Measurements from ENCODE around the gene CLEC16A. TPM values are rescaled to one million over a fixed set of nuclear protein-coding genes. Genes with fewer than 3 reads are reported as not detected.

The CLEC16A gene
- total and polyA plus RNA-seq, 2 experiments from 2014 or later = 9.9 to 24.1 TPM

- Mint-ChIP-seq H3K4me1 (peaks cover 9% of the 10 kb centered on the region; the same call in 2 of the 3 replicates), H3K4me3 (no peak overlapping the region), H3K36me3 (ENCODE audit: low read depth) (no peaks in the 10 kb centered on the region), H3K27ac (peak overlapping the region; percentile 45; the same call in 1 of the 2 replicates), H3K9me3 (no peaks in the 10 kb centered on the region), H3K27me3 (ENCODE audit: insufficient read depth, low read depth, poor library complexity) (peaks cover 4% of the 10 kb centered on the region)
- Histone ChIP-seq H3K27me3 (ENCODE audit: insufficient read depth) (no peaks in the 10 kb centered on the region), H3K9me2 (ENCODE audit: insufficient read depth) (no peaks in the 10 kb centered on the region), H3K4me2 (no peak overlapping the region), H3K4me1 (ENCODE audit: insufficient read depth) (0 out of 2 replicates have a peak, but pooled peaks cover 3% of the 10 kb centered on the region), H3K79me2 (replicated peaks; ENCODE audit: insufficient read depth) (no peaks in the 10 kb centered on the region), H3F3A (replicated peaks; ENCODE audit: low read depth) (no peaks in the 10 kb centered on the region), H3K4me3 (no peak overlapping the region), H2AFZ (no peak overlapping the region), H3K27ac (ENCODE audit: low read depth) (no peak overlapping the region), H3K36me3 (ENCODE audit: insufficient read depth) (no peaks in the 10 kb centered on the region), H4K20me1 (replicated peaks; ENCODE audit: insufficient read depth) (no peaks in the 10 kb centered on the region)
- ATAC-seq = no peak; the same call in 2 of the 3 replicates
- TF ChIP-seq ZNF114 (CRISPR knock-in tag; IDR thresholded peaks at IDR 0.05) (no peak), ZNF331 (CRISPR knock-in tag; IDR thresholded peaks at IDR 0.05; ENCODE audit: low read depth) (no peak), REST (IDR thresholded peaks at IDR 0.05; ENCODE audit: unreplicated experiment) (no peak)
- no peak for DNase-seq (ENCODE audit: low spot score)
These were observed 187.3 kb downstream of the CLEC16A start for GRCh38 chr16:11131706-11132105.

GRCh38 chr16:11133344-11133943, 189.1 kb downstream of the CLEC16A start:
- H3K9me2 ChIP-seq (ENCODE audit: insufficient read depth) = no peaks in the 10 kb centered on the region
- H3K27me3 ChIP-seq (ENCODE audit: insufficient read depth) = no peaks in the 10 kb centered on the region
- peaks cover 4% of the 10 kb centered on the region for H3K27me3 Mint-ChIP-seq (ENCODE audit: insufficient read depth, low read depth, poor library complexity)
- H3K27ac Mint-ChIP-seq = no peak overlapping the region
- no peaks in the 10 kb centered on the region for H3F3A ChIP-seq (replicated peaks; ENCODE audit: low read depth)
- 0 out of 2 replicates have a peak, but pooled peaks cover 3% of the 10 kb centered on the region for H3K4me1 ChIP-seq (ENCODE audit: insufficient read depth)
- no peak overlapping the region for H3K4me3 ChIP-seq
- DNase-seq (ENCODE audit: low spot score) (no peak), ATAC-seq (no peak)
- H3K36me3 Mint-ChIP-seq (ENCODE audit: low read depth) = no peaks in the 10 kb centered on the region
- TF ChIP-seq ETS1 (IDR thresholded peaks at IDR 0.05) = no peak
- TF ChIP-seq POLR2AphosphoS5 (IDR thresholded peaks at IDR 0.05; ENCODE audit: low read depth) = no peak
- no peak for TF ChIP-seq NANOG (IDR thresholded peaks at IDR 0.05; ENCODE audit: borderline replicate concordance)
- no peak for TF ChIP-seq STAT1 (IDR thresholded peaks at IDR 0.05; ENCODE audit: unreplicated experiment)
- TF ChIP-seq EZH2phosphoT487 (IDR thresholded peaks at IDR 0.05; ENCODE audit: unreplicated experiment) = no peak
- TF ChIP-seq JUNB (IDR thresholded peaks at IDR 0.05; ENCODE audit: unreplicated experiment) = no peak
- no peak for TF ChIP-seq ZNF331 (CRISPR knock-in tag; IDR thresholded peaks at IDR 0.05; ENCODE audit: low read depth)
- no peak for TF ChIP-seq ZNF462 (CRISPR knock-in tag; IDR thresholded peaks at IDR 0.05)
- no peak for TF ChIP-seq ZNF114 (CRISPR knock-in tag; IDR thresholded peaks at IDR 0.05)
- H2AFZ ChIP-seq = no peak overlapping the region
- no peaks in the 10 kb centered on the region for H3K9me3 Mint-ChIP-seq
- H4K20me1 ChIP-seq (replicated peaks; ENCODE audit: insufficient read depth) = no peaks in the 10 kb centered on the region
- H3K36me3 ChIP-seq (ENCODE audit: insufficient read depth) = no peaks in the 10 kb centered on the region; the same call in 1 of the 2 replicates
- no peak overlapping the region for H3K4me3 Mint-ChIP-seq
- H3K4me1 Mint-ChIP-seq = peaks cover 18% of the 10 kb centered on the region
- no peak overlapping the region for H3K4me2 ChIP-seq
- no peak overlapping the region for H3K27ac ChIP-seq (ENCODE audit: low read depth)
- H3K79me2 ChIP-seq (replicated peaks; ENCODE audit: insufficient read depth) = no peaks in the 10 kb centered on the region

Measured in GM23338 (cell line).